IPS-NIHi7 (cell line): ENCODE data around the gene MED17.
"Not testable (repeated sequence)": the region's sequence is repeated elsewhere in the genome, so short reads cannot be mapped to it uniquely, and the experiment has no call there.

ENCODE experiments used
- DNase-seq: peaks from one replicate; pipeline ENCODE4 v3.0.0; 2012; ENCODE audit warnings: mixed read lengths; ENCODE audit errors: extremely low spot score

The MED17 gene

DNA sequence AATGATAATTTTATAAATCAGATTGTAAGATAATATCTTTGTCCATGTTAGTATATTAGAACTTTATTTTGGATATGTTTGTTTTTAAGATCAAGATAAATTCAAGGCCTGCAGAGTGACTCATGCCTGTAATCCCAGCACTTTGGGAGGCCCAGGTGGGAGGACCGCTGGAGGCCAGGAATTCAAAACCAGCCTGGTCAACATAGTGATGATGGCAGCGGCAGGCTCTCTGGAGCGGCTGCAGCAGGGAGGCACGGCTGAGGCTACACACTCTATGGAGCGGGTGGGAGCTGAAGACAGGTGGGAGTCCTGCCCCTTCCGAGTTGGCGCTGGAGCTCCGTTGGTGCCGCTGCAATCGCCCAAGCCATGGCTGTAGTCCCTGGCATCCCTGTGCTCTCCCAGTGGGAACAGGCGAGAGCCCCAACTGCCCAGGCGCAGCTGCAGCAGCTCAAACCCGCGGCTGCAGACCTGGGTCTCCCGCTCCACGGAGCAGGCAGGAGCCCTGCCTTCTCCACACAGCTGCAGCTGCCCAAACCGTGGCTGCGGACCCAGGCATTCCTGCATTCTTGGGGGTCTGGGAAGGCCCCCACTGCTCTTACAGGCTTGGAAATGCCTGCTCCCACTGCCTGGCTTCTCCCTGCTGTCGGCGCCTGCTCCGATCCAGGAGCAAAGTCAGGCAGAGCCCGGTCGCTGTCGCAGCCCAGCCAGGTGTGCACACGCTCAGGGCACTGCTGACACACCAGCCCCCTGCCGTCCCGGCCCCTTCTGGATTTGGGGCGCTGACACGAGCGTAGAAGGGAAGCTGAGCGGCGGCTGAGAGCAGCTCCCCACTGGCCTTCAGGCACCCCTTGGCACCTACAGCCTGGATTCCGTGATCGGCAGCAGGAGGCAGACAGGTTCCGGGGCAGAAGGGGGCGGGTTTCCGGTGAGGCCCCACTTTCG is 25.9 kb upstream of the MED17 start:
- DNase-seq: no peak

DNA sequence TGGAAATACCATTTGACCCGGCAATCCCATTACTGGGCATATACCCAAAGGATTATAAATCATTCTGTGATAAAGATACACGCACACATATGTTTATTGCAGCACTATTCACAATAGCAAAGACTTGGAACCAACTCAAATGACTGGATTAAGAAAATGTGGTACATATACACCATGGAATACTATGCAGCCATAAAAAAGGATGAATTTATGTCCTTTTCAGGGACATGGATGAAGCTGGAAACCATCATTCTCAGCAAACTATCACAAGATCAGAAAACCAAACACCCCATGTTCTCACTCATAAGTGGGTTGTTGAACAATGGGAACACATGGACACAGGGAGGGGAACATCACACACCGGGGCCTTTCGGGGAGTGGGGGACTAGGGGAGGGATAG is 25.0 kb upstream of the MED17 start:
- not testable (repeated sequence) for DNase-seq

DNA sequence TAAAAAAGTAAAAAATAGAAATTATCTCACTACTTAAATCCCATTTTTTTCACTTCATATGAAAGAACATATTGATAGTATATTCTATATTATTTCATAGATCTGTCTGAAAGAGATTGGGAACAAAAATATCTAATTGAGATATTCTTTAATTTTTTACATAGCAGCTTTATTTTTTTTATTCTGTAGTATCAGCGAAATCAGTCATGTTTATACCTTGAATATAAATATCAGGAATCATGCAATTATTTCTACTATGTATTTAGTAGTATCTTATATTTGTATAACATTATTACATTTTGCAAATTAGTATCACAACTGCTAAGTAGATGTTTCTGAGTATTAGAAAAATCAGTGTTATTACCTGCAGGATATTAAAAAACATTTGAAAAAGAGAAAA is 22.2 kb upstream of the MED17 start:
- DNase-seq: no peak

DNA sequence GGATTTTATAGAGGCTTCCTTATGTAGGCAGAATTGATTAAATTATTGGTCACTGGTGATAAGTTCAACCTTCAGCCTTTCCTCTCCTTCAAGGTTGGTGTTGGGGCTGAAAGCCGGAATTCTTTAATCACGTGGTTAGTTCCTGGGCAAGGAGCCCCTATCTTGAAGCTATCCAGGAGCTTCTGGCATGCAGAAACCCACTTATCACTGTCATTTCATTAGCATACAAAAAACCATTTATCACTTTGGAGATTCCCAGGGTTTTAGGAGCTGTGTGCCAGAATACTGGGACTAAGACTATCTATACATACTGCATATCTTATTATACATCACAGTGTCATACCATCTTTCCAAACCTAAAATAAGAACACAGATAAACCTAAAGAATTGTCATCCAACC is 18.5 kb upstream of the MED17 start:
- DNase-seq: no peak

DNA sequence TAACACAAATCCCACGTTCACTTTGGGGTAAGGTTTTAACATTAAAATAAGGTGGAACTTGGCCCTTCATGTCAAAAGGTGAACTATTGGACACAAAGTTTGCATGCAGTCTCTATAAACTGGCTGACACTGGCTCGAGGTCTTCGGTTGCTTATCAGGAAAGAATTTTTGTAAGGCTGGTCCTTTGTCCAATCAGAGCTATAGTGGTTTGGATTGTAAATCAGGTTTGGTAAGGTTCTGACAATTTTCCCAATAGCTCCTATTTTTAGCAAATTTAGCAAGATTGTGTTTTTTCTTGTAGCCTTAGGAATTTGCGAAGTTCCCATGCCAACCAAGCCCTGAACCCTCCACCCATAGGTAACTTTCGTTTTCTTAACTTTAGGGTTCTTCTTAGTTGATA is 17.6 kb upstream of the MED17 start:
- DNase-seq: no peak

DNA sequence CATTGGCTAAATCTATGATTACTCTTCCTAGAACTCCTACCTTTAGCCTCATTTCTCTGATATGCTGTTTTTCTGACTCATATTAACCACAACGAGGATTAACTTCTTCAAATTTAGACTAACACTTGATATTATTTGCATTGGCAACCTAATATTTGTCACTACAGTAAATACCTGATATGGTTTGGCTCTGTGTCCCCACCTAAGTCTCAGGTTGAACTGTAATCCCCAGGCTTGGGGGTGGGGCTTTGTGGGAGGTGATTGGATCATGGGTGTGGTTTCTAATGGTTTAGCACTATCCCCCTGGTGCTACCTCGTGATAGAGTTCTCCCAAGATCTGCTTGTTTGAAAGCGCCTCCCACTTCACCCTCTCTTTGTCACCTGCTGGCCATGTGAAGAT is 17.1 kb upstream of the MED17 start:
- DNase-seq: no peak

DNA sequence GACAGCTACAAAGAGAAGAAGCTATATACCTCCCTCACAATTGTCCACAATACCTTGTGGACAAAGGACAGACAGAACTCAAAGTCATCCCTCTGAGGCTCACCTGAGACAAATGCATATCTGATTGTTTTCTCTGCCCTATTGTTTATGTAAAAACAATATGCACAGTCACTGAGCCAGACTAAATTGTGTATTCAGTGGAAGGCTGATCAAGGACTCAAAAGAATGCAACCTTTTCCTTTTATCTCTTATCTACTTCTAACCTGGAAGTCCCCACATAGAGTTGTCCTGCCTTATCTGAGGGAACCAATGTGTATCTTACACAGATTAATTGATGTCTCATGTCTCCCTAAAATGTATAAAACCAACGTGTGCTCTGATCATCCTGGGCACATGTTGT is 13.9 kb upstream of the MED17 start:
- no peak for DNase-seq

DNA sequence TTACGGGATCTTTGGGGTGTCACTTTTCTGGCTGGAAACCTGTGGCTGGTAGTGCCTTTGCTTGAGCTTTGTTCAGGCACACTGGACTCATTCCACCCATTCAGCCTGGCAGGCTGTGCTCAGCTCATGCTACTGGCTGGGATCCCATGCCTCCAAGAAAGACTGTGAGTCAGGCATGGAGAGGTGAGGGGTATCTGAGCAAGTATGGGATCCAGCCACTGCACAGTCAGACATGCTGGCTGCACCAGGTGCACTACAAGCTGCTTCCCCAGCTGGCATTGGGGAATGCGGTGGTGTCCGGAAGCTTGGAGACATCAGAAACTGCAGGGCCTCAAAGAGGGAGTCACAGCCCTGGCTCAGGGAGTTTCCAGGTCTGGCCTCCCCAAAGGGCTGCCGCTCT is 12.0 kb upstream of the MED17 start:
- no peak for DNase-seq

DNA sequence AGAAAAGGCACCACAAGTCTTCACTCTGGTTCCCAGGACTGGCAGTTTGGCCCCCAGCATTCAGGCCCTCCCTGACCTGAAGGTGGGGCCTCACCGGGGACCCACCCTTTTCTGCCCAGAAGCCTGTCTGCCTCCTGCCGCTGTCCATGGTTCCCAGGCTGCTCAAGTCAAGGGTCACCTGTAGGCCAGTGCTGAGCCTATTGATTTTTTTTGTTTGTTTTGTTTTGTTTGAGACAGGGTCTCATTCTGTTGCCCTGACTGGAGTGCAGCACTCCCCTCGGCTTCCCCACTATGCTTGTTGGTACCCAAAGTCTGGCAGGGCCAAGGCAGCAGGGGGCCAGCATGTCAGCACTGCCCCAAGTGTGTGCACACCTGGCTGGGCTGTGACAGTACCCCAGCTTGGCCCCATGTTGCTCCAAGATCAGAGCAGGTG is 11.0 kb upstream of the MED17 start:
- peak; percentile 26 for DNase-seq

DNA sequence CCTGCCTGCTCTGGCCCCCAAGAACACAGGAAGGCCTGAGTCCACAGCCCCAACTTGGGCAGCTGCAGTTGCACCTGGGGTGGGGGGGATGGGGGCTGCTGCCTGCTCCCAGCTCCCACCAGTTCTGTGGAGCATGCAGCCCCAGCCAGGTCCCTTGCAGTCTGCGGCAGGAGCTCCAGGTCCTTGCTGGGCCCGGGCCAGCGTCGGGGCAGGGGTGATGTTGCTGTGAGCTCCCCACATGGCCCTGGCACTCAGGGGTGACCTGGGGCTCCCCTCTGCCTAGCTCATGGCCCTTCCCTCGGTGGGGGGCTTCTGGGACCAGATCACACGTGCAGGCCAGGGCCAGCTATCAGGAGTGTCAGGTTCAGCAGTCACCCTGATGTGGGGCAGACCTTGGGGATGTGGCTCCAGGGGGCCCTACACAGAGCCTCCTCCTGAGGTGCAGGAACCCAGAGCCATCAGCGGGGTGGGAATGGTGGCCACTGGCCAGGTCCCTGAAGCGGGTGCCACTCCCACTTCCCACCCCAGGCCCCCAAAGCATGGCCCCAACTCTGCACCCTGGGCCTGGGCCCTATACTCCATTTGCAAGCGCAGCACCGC is 10.4 kb upstream of the MED17 start:
- no peak for DNase-seq

DNA sequence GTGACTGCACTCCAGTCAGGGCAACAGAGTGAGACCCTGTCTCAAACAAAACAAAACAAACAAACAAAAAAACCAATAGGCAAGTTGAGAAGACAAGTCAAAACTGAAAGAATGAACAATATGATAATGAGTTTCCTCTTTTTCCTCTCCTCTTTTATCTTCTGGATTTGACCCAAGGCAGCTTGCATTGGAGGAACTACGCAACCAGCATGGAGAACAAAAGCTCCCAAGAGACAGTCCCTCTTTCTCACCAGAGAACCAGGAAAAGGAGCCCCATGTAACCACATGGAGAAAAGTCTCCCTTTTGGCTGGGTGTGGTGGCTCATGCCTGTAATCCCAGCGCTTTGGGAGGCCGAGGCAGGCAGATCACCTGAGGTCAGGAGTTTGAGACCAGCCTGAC is 9.5 kb upstream of the MED17 start:
- not testable (repeated sequence) for DNase-seq

DNA sequence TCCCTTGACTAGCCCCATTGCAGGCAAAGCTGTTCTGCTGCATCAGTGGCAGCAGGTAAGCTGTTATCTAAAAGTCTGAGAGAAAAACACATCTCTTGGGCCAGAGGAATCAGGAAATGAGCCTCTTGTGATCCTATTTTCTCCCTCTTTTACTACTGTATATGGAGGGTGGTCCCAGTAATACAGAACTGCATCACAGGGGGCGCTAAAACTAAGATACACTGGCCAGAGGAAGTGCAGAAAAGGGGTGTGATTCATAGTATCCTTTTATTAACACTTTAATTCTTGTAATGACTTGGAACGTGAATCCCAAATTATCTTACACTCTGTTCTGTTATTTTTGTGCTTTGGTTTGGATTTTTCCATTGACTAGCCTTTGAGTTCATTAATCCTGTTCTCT is 8.8 kb upstream of the MED17 start:
- DNase-seq: peak; percentile 38

DNA sequence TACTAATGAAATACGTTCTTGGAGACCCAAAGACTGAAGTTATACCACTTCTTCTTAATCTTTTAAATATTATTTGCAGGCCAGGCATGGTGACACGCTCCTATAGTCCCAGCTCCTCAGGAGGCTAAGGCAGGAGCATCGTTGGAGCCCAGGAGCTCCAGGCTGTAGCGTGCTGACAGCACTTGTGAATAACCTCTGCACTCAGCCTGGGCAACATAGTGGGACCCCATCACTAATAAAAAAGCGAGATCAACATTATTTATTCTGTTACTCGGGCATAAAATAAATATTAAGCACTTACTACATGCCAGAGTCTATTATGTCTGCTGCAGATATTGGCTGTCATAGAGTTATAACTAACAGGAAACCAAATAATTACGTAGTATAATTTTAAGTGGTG is 720 bp upstream of the MED17 start:
- no peak for DNase-seq

DNA sequence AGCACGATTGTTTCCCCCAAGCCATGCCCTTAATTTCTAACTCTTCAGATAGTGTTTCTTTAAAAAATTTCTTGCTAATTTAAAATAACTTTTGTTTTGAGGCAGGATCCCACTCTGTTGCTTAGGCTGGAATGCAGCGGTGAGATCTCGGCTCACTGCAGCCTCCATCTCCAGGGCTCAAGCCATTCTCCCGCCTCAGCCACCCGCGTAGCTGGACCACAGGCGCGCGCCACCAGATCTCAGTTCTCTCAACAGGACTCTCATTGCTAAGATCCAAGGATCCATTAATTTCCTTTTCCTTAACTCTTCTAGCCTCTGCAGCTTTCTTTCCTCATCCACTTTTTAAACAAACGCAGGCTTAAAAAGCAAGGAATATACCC is 327 bp upstream of the MED17 start:
- no peak for DNase-seq

DNA sequence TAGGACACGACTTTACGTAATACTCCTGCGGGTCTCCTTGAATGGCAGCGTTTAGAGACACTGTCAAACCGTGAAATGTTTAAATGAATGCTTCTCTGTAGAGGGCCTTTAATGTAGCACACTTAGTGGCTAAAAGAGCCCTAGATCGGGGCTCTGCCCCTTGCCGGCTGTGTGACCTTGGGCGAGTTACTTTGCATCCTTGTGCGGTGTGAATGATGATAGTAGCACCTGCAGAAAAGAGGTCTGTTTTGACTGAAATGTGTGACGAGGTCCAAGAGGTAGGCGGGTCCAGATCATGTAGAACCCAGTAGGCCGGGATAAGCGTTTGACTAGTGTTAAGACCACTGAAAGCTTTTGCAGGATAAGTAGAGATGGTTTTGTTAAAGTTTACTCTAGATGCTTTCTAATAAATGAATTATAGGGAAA is 866 bp downstream of the MED17 start:
- DNase-seq: peak; percentile 23

DNA sequence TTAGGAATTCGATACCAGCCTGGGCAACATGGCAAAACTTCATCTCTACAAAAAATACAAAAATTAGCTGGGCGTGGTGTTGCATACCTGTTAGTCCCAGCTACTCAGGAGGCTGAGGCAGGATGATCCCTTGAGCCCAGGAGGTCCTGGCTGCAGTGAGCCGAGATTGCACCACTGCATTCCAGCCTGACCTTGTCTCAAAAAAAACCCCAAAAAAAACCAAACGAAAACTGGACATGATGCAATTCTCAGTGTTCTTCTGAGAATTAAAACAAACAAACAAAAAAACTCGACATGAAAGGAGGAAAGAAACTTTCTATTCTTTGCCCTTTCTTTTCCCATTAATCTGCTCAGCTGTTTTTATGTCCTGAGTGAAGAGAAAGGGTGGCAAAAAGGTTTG is 7.4 kb downstream of the MED17 start:
- DNase-seq: no peak

DNA sequence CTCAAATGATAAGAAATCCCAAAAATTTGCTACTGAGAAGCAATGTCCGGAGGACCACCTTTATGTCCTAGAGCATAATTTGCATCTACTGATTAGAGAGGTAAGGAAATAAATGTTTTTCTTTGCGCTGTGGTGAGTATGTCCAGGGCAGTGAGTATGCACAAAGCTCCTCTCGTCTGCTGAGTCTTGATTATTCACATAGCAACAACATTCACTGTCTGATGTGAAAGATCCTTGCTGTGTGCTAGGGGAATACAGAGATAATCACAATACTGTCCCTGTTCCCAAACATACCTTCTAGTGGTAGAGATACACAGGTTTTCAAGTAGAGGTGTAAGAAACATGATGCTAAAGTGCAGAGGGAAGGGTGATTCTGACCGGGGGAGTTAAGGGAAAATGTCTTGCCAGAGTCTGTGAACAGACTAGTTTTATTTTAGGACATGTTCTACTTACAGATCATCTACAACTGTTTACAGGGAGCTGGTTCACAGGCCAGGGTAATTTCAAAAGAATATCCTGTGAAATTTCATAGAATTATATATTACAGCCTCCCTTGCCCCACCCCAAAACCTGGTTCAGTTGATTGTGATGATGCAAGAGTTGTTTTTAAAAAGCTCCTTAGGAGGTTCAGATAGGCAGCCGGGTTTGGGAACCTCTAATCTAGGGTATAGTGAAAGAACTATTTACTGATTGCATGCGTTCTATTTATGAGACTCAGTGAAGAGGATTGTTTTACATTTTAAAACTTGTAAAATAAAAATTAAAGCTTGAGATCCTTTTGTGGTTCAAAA is 12.6 kb downstream of the MED17 start:
- no peak for DNase-seq

DNA sequence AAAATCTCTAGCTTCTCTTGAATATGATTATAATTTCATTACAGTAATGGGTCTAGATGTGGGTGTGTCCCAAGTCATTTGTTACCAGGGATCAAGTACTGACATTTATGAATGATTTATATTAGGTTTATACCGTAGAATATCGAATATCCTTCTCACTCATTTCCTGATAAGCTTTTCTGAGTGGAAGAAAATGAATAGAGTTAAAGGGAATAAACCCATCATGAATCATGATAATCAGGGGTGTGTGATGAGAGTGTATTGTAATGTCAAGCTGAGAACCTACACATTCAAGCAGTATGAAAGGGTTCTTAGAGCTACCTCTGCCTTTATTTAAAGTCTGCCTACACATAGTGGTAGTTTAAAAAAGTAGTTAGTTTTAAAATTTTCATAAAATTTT is 17.3 kb downstream of the MED17 start:
- no peak for DNase-seq

DNA sequence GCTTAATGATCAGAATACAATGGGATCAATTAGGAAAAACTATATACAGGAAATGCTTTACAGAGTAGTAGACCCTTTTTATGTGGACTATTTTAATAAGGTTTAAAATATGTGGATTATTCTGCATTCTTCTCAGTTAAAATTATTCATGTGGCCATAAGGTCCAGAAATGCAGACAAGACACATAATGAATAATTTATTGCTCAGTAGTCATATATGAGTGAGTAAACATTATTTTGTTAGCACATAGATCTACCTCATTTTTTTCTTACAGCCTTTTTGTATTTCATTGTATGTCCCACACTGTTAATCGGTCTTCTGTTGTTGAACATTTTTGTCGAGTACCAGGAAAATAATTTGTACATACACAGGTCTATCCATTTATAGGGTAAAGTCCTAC is 20.8 kb downstream of the MED17 start:
- DNase-seq: no peak

DNA sequence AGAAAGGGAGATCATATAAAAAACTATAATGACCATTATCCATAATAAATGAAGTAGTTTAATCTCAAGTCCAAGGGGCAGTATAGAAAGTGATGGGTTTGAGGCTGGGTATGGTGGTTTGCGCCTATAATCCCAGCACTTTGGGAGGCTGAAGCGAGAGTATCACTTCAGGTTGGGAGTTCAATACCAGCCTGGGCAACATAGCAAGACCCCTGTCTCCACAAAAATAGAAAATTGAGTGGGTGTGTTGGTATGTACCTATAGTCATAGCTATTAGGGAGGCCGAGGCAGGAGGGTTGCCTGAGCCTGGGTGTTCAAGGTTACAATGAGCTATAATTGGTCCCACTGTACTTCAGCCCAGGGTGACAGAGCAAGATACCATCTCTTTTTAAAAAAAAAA is 23.9 kb downstream of the MED17 start:
- no peak for DNase-seq

DNA sequence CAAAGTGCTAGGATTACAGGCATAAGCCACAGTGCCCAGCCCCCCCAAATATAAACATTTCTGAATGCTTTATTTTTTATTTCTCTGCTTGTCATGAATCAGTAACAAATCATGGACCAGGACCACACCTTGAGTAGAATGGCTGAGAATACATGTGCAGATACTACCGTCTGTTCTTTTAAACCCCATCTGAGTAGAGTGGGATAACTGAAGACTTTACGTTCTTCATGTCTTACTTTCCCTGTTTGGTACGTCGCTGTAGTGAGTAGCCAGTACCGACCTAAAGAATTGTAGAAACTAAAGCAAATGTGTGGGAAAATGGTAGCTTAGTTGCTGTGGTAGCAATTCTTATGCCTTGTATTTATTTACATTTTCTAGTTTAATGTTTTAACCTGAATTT is 29.9 kb downstream of the MED17 start:
- no peak for DNase-seq

DNA sequence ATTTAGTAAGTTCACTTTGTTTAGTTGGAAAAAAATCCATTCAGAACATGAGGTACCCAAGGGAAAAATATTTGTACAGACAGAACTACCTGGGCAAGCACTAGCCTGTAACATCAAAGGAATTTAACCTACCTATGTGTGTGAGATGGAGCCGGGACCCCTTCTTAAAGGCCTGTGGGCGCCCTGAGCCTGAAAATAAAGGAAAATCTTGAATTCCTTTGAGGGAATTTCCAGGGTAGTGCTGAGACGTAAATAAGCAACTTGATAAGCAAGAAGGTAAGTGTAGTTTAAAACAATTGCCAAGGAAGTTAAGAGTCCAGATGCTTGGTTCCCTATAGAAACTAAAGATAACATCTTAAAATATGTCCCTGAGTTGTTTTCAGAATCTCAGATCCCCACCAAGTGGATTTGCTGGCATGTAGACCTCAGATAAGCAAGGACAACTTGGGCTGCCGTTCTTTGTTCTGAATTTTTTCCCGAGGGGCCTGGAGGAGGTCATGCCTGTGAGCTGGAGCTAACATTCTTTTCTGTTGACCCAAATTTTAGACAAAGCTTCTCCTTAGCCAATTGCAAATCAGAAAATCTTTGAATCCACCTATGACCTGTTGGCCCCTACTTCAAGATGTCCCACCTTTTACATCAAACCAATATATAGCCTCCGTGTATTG is 31.0 kb downstream of the MED17 start:
- DNase-seq: no peak
